ENCODE measurements around the gene GATA2. TPM values are rescaled to one million over a fixed set of nuclear protein-coding genes. Genes with fewer than 3 reads are reported as not detected.

GATA2 gene
- polyA plus RNA-seq, 3 donors, result 0.07 to 0.36 TPM; not detected in 1

- Histone ChIP-seq H3K27me3 (ENCODE audit: control insufficient read depth in 2 of 2, insufficient read depth in 2 of 2, low read length in 2 of 2) (peaks cover 0 to 29% of the 10 kb centered on the region in 2 donors), H3K4me3 (replicated peaks in 1 of 3; ENCODE audit: low read depth in 2 of 3, low read length in 3 of 3) (no peak overlapping the region), H3K79me2 (ENCODE audit: insufficient read depth, low read length) (no peaks in the 10 kb centered on the region), H3K4me2 (replicated peaks; ENCODE audit: extremely low read depth, low read length, poor library complexity, severe bottlenecking) (no peak overlapping the region), H4K20me1 (ENCODE audit: insufficient read depth, low read length) (no peaks in the 10 kb centered on the region), H3K4me1 (ENCODE audit: control insufficient read depth in 1 of 2, insufficient read depth in 2 of 2, low read length in 2 of 2) (no peaks in the 10 kb centered on the region), H3K36me3 (replicated peaks in 1 of 2; ENCODE audit: control insufficient read depth in 1 of 2, insufficient read depth in 2 of 2, low read length in 2 of 2) (no peaks in the 10 kb centered on the region), H3K27ac (ENCODE audit: low read depth in 1 of 2, low read length in 2 of 2) (no peak overlapping the region), H3K9ac (ENCODE audit: insufficient read depth, low read length, poor library complexity, severe bottlenecking) (no peak overlapping the region), H2AFZ (ENCODE audit: insufficient read depth, low read depth, low read length, poor library complexity, severe bottlenecking) (no peak overlapping the region), H3K9me3 (replicated peaks in 1 of 2; ENCODE audit: control insufficient read depth in 1 of 2, insufficient read depth in 1 of 2, low read length in 2 of 2) (no peaks in the 10 kb centered on the region)
- WGBS (ENCODE audit: insufficient coverage), result 31% methylated on average over 4 of the region's 5 CpGs
- no peaks in the 10 kb centered on the region for H3K4me1 Mint-ChIP-seq
- TF ChIP-seq, protein P1, sequence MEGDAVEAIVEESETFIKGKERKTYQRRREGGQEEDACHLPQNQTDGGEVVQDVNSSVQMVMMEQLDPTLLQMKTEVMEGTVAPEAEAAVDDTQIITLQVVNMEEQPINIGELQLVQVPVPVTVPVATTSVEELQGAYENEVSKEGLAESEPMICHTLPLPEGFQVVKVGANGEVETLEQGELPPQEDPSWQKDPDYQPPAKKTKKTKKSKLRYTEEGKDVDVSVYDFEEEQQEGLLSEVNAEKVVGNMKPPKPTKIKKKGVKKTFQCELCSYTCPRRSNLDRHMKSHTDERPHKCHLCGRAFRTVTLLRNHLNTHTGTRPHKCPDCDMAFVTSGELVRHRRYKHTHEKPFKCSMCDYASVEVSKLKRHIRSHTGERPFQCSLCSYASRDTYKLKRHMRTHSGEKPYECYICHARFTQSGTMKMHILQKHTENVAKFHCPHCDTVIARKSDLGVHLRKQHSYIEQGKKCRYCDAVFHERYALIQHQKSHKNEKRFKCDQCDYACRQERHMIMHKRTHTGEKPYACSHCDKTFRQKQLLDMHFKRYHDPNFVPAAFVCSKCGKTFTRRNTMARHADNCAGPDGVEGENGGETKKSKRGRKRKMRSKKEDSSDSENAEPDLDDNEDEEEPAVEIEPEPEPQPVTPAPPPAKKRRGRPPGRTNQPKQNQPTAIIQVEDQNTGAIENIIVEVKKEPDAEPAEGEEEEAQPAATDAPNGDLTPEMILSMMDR (IDR thresholded peaks at IDR 0.05), result no peak
- intact Hi-C loops (cut with micrococcal nuclease), result no loop called here
- H3K4me3 Mint-ChIP-seq, result peak overlapping the region in 1 of 2 donors; percentile 61
- no peak overlapping the region for H3K27ac Mint-ChIP-seq
- H3K36me3 Mint-ChIP-seq, result no peaks in the 10 kb centered on the region
- H3K9me3 Mint-ChIP-seq, result peaks cover 0 to 5% (median 0%) of the 10 kb centered on the region in 7 donors
- DNase-seq, result no peak
- peaks cover 29 to 56% (median 44%) of the 10 kb centered on the region in 3 donors for H3K27me3 Mint-ChIP-seq (ENCODE audit: low read depth in 3 of 3)
Measured at GRCh38 chr3:128455116-128455515, 37.9 kb downstream of the GATA2 start.

- Histone ChIP-seq H3K27ac (ENCODE audit: low read depth in 1 of 2, low read length in 2 of 2) (no peak overlapping the region), H3K9ac (ENCODE audit: insufficient read depth, low read length, poor library complexity, severe bottlenecking) (no peak overlapping the region), H3K4me2 (replicated peaks; ENCODE audit: extremely low read depth, low read length, poor library complexity, severe bottlenecking) (no peak overlapping the region), H3K27me3 (ENCODE audit: control insufficient read depth in 2 of 2, insufficient read depth in 2 of 2, low read length in 2 of 2) (peaks cover 0 to 29% of the 10 kb centered on the region in 2 donors), H3K9me3 (replicated peaks in 1 of 2; ENCODE audit: control insufficient read depth in 1 of 2, insufficient read depth in 1 of 2, low read length in 2 of 2) (no peaks in the 10 kb centered on the region), H4K20me1 (ENCODE audit: insufficient read depth, low read length) (no peaks in the 10 kb centered on the region), H2AFZ (ENCODE audit: insufficient read depth, low read depth, low read length, poor library complexity, severe bottlenecking) (no peak overlapping the region), H3K36me3 (replicated peaks in 1 of 2; ENCODE audit: control insufficient read depth in 1 of 2, insufficient read depth in 2 of 2, low read length in 2 of 2) (no peaks in the 10 kb centered on the region), H3K4me1 (ENCODE audit: control insufficient read depth in 1 of 2, insufficient read depth in 2 of 2, low read length in 2 of 2) (no peaks in the 10 kb centered on the region), H3K79me2 (ENCODE audit: insufficient read depth, low read length) (no peaks in the 10 kb centered on the region), H3K4me3 (replicated peaks in 1 of 3; ENCODE audit: low read depth in 2 of 3, low read length in 3 of 3) (no peak overlapping the region)
- intact Hi-C loops (cut with micrococcal nuclease), result no loop called here
- H3K9me3 Mint-ChIP-seq, result peaks cover 0 to 5% (median 0%) of the 10 kb centered on the region in 7 donors
- WGBS (ENCODE audit: insufficient coverage), result no CpG with 5 or more reads among the region's 2 CpGs
- TF ChIP-seq, protein P1 (IDR thresholded peaks at IDR 0.05), result no peak
- H3K4me3 Mint-ChIP-seq, result no peak overlapping the region
- H3K27me3 Mint-ChIP-seq (ENCODE audit: low read depth in 3 of 3), result peaks cover 29 to 52% (median 44%) of the 10 kb centered on the region in 3 donors
- no peak for DNase-seq
- no peaks in the 10 kb centered on the region for H3K4me1 Mint-ChIP-seq
- no peak overlapping the region for H3K27ac Mint-ChIP-seq
- H3K36me3 Mint-ChIP-seq, result no peaks in the 10 kb centered on the region
Measured at GRCh38 chr3:128454310-128454618, 38.7 kb downstream of the GATA2 start.

All from CD14-positive monocyte (primary cell).